MM.1S (cell line): ENCODE measurements around the gene MB.

ENCODE experiments used
- EZH2 ChIP-seq: fragments of 300-600 bp; sonication (generic); optimal IDR thresholded peaks from 2 replicates; pipeline ENCODE3; 2017; ENCODE audit warnings: low read depth, mild to moderate bottlenecking, antibody characterized with exemption, low read length, mixed read lengths
- EZH2phosphoT487 ChIP-seq: fragments of 300-600 bp; sonication (generic); IDR thresholded peaks from 2 replicates; pipeline ENCODE4 v1.6.1; 2018; ENCODE audit warnings: antibody characterized with exemption, low read length
- TF ChIP-seq, protein P1 (sequence below): fragments of 300-600 bp; sonication (generic); IDR thresholded peaks from 2 replicates; pipeline ENCODE4 v1.5.1; 2016; ENCODE audit warnings: antibody characterized with exemption, low read length, mixed read lengths

DNA sequence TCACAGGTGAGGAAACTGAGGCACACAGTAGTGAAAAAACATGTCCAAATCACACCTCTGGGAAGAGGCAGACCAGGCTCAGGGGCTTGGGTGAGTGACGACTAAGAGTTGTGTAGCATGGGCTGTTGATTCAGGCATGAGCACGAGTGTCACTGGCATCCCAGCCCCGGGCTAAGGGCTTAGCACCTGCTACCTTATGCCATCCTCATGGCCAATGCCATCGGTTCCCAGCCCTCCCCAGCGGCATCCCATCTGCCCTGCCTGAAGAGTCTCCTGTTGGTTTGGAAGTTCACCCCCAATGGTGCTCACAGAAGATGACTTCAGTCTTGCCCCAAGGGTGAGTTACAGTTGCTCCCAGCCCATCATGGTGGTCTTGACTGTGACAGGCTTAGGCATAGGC, 22.4 kb downstream of the MB start:
- TF ChIP-seq EZH2phosphoT487 (no peak), EZH2 (no peak)
- TF ChIP-seq, protein P1, sequence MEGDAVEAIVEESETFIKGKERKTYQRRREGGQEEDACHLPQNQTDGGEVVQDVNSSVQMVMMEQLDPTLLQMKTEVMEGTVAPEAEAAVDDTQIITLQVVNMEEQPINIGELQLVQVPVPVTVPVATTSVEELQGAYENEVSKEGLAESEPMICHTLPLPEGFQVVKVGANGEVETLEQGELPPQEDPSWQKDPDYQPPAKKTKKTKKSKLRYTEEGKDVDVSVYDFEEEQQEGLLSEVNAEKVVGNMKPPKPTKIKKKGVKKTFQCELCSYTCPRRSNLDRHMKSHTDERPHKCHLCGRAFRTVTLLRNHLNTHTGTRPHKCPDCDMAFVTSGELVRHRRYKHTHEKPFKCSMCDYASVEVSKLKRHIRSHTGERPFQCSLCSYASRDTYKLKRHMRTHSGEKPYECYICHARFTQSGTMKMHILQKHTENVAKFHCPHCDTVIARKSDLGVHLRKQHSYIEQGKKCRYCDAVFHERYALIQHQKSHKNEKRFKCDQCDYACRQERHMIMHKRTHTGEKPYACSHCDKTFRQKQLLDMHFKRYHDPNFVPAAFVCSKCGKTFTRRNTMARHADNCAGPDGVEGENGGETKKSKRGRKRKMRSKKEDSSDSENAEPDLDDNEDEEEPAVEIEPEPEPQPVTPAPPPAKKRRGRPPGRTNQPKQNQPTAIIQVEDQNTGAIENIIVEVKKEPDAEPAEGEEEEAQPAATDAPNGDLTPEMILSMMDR: no peak
